Transverse colon (tissue), 3 donors: ENCODE data around the gene RAC2.

Experiments
- POLR2A ChIP-seq: fragments of 450-650 bp; IDR thresholded peaks from one replicate; pipeline ENCODE4 v1.6.1; 2016; ENCODE audit warnings: antibody characterized with exemption, mild to moderate bottlenecking, moderate library complexity
- TF ChIP-seq, protein P1 (sequence below), 5 experiments: fragments of 200-600 bp in 3 of 5; fragments of 450-650 bp in 2 of 5; sonication (generic) in 3 of 5; IDR thresholded peaks; 1 replicate in 2 of 5; 2 replicates in 3 of 5; pipeline ENCODE4 v1.5.1; 2016 to 2017; ENCODE audit warnings: antibody characterized with exemption in 5 of 5, inconsistent platforms in 3 of 5, mild to moderate bottlenecking in 2 of 5, moderate library complexity in 1 of 5

DNA sequence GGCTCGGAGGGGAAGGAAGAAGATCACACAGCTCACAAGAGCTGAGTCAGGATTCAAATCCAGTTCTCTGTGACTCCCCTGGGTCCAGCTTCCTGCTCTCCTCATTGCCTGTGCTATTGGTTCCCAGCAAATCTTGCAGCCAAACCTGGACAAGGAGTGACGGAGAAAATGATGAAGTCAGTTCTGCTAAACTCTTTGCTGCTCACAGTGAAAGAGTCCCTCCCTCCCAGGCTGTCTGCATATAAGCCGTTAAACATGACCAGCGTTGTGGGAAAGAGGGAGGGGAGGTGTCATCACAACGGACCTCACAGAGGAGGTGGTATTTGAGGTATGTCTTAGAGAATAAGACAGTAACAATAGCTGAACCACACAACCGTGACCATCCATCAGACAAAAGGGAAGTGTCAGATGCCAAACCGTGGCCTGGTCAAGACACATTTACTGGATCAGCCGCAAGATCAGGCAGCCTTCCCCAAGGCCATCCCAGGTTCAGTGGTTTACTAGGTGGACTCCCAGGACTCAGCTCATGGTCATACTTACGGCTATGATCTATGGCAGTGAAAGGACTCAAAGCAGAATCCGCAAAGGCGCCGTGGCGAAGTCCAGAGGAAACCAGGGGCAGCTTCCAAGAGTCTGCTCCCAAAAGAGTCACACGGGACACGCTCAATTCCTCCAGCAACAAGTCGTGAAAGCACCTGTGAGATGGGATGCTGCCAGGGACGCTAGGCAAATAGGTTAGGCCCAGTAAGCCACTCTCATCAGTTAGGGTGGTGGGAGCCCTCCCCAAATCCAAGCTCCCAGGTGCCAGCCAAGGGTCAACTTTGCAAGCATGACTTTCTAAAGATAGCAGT is 35.5 kb upstream of the RAC2 start:
- TF ChIP-seq, protein P1, sequence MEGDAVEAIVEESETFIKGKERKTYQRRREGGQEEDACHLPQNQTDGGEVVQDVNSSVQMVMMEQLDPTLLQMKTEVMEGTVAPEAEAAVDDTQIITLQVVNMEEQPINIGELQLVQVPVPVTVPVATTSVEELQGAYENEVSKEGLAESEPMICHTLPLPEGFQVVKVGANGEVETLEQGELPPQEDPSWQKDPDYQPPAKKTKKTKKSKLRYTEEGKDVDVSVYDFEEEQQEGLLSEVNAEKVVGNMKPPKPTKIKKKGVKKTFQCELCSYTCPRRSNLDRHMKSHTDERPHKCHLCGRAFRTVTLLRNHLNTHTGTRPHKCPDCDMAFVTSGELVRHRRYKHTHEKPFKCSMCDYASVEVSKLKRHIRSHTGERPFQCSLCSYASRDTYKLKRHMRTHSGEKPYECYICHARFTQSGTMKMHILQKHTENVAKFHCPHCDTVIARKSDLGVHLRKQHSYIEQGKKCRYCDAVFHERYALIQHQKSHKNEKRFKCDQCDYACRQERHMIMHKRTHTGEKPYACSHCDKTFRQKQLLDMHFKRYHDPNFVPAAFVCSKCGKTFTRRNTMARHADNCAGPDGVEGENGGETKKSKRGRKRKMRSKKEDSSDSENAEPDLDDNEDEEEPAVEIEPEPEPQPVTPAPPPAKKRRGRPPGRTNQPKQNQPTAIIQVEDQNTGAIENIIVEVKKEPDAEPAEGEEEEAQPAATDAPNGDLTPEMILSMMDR (IDR thresholded peaks at IDR 0.05), result no peak
- no peak for TF ChIP-seq POLR2A
